GM12891 (cell line): ENCODE data around the gene ACADSB. TPM values are rescaled to one million over a fixed set of nuclear protein-coding genes. Genes with fewer than 3 reads are reported as not detected.
A peak's percentile ranks its signal among the peaks of the same experiment; 100 is the strongest.

Experiments
- DNase-seq: peaks from one replicate; pipeline ENCODE4 v3.0.0; 2011; ENCODE audit warnings: low spot score; ENCODE audit not compliant: insufficient read length
- FAIRE-seq: peaks from 2 replicates; lab custom pipeline; 2011; peaks lifted over from hg19 to GRCh38; lab: Jason Lieb, UNC
- PAX5 ChIP-seq: IDR thresholded peaks from 2 replicates; pipeline ENCODE4 v1.6.1; 2011; ENCODE audit warnings: low read length, moderate library complexity, mild to moderate bottlenecking; ENCODE audit not compliant: insufficient read depth, severe bottlenecking
- POLR2A ChIP-seq: IDR thresholded peaks from 2 replicates; pipeline ENCODE4 v1.6.1; 2011; ENCODE audit warnings: low read depth, low read length, control low read depth
- POLR2AphosphoS5 ChIP-seq: IDR thresholded peaks from 2 replicates; pipeline ENCODE4 v1.6.1; 2011; ENCODE audit warnings: low read depth, low read length, control low read depth
- POU2F2 ChIP-seq: IDR thresholded peaks from 2 replicates; pipeline ENCODE4 v1.6.1; 2011; ENCODE audit warnings: low read depth, mild to moderate bottlenecking, control low read depth, low read length, moderate library complexity
- SPI1 ChIP-seq: IDR thresholded peaks from 2 replicates; pipeline ENCODE4 v1.6.1; 2011; ENCODE audit warnings: low read depth, low read length, control low read depth
- TAF1 ChIP-seq: IDR thresholded peaks from 2 replicates; pipeline ENCODE4 v1.6.1; 2011; ENCODE audit warnings: low read depth, low read length, control low read depth
- polyA plus RNA-seq: library from polyadenylated mRNA; unstranded; fragments of >200 nt; gene quantifications from one replicate; pipeline ENCODE4 v1.2.1, GENCODE V29; 2012; ENCODE audit warnings: low read depth, missing spikeins, inconsistent platforms; ENCODE audit not compliant: missing spikeins

ACADSB gene
- 9.1 TPM for polyA plus RNA-seq

- DNase-seq (peak; percentile 98), FAIRE-seq (peak; percentile 98)
- TF ChIP-seq POLR2A (peak; percentile 97), PAX5 (no peak), SPI1 (no peak), POU2F2 (peak; percentile 74; the same call in 1 of the 2 replicates), POLR2AphosphoS5 (peak; percentile 96), TAF1 (peak; percentile 84)
Observed at GRCh38 chr10:123008355-123009104, at the start of gene ACADSB, which contains the start of gene IKZF5. ACADSB (plus strand) TSS chr10:123009006; CDS start chr10:123009030, 24 bp downstream. IKZF5 (minus strand) TSS chr10:123008795; CDS start chr10:122998625, 10,170 bp downstream.

- no peak for FAIRE-seq
- no peak for TF ChIP-seq PAX5
- TF ChIP-seq TAF1 = no peak
- TF ChIP-seq POLR2A = no peak
- TF ChIP-seq POU2F2 = no peak
- no peak for TF ChIP-seq POLR2AphosphoS5
- no peak for TF ChIP-seq SPI1
- no peak for DNase-seq
Observed at GRCh38 chr10:122962405-122962804, 46.4 kb upstream of the ACADSB start.

GRCh38 chr10:122966879-122967278, 41.9 kb upstream of the ACADSB start:
- no peak for TF ChIP-seq POLR2A
- no peak for TF ChIP-seq PAX5
- no peak for TF ChIP-seq TAF1
- TF ChIP-seq POLR2AphosphoS5 = no peak
- TF ChIP-seq SPI1 = no peak
- no peak for TF ChIP-seq POU2F2
- DNase-seq (no peak), FAIRE-seq (no peak)

GRCh38 chr10:122968698-122969097, 40.1 kb upstream of the ACADSB start:
- no peak for FAIRE-seq
- DNase-seq = no peak
- TF ChIP-seq PAX5 = no peak
- peak; percentile 71 for TF ChIP-seq SPI1

GRCh38 chr10:122974023-122974422, 34.8 kb upstream of the ACADSB start:
- FAIRE-seq = peak; percentile 76
- no peak for DNase-seq
- TF ChIP-seq SPI1 (0 out of 2 replicates have a peak, but pooled peaks have one; percentile 13), POLR2A (no peak)

GRCh38 chr10:122974543-122975064, 34.2 kb upstream of the ACADSB start:
- TF ChIP-seq POU2F2 = no peak
- TF ChIP-seq POLR2A = no peak
- TF ChIP-seq PAX5 = no peak
- peak; percentile 65 for TF ChIP-seq SPI1
- FAIRE-seq (no peak), DNase-seq (no peak)

GRCh38 chr10:122980209-122981065, 28.4 kb upstream of the ACADSB start, which contains the start of gene PSTK:
PSTK (plus strand) TSS chr10:122980401; CDS start chr10:122980480, 79 bp downstream.
- TF ChIP-seq POLR2A (peak; percentile 83), PAX5 (no peak), POU2F2 (peak; percentile 70; the same call in 1 of the 2 replicates), TAF1 (peak; percentile 79), POLR2AphosphoS5 (peak; percentile 88), SPI1 (peak; percentile 56)
- FAIRE-seq (peak; percentile 96), DNase-seq (peak; percentile 91)

- TF ChIP-seq PAX5 = no peak
- TF ChIP-seq SPI1 = no peak
- TF ChIP-seq TAF1 = no peak
- no peak for TF ChIP-seq POLR2A
- no peak for TF ChIP-seq POLR2AphosphoS5
- no peak for TF ChIP-seq POU2F2
- FAIRE-seq = peak; percentile 78
- DNase-seq = no peak
Observed at GRCh38 chr10:122981066-122981464, 27.7 kb upstream of the ACADSB start.

- DNase-seq = no peak
- no peak for FAIRE-seq
- no peak for TF ChIP-seq POLR2AphosphoS5
- no peak for TF ChIP-seq POU2F2
- no peak for TF ChIP-seq POLR2A
- no peak for TF ChIP-seq SPI1
- no peak for TF ChIP-seq TAF1
- TF ChIP-seq PAX5 = no peak
Observed at GRCh38 chr10:122983898-122984297, 24.9 kb upstream of the ACADSB start.
